22Rv1 (cell line): ENCODE data around the gene TGFB3.

ENCODE experiments used
- ZFX ChIP-seq: fragments of 450-650 bp; IDR thresholded peaks from 2 replicates; pipeline ENCODE4 v1.6.1; 2017; ENCODE audit warnings: antibody characterized with exemption, borderline replicate concordance
- TF ChIP-seq, protein P1 (sequence below): fragments of 450-650 bp; IDR thresholded peaks from 2 replicates; pipeline ENCODE4 v1.5.1; 2017; ENCODE audit warnings: mild to moderate bottlenecking

DNA sequence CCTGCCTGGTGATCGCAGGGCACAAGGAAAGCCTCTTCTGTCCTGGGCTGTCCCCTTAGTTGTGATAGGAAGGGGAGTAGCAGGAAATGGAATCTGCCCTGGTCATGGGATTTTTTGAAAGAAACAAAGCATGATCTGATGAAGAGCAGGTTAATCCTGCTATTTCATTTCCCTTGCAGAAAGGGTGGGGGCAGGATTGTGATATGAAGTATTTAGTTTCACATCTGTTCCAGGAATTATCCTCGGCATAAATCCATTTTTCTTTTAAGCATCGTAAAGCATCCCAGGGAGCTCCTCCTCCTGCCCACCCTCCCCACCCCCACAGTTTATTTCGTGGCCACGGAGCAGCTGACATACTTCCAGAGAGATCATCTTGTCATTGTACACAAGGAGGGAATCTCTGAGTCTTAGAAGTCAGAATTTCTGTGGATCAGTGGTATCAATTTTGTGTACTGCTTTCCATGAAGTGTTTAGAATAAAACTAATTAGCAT lies 53.1 kb downstream of the TGFB3 start:
- TF ChIP-seq, protein P1, sequence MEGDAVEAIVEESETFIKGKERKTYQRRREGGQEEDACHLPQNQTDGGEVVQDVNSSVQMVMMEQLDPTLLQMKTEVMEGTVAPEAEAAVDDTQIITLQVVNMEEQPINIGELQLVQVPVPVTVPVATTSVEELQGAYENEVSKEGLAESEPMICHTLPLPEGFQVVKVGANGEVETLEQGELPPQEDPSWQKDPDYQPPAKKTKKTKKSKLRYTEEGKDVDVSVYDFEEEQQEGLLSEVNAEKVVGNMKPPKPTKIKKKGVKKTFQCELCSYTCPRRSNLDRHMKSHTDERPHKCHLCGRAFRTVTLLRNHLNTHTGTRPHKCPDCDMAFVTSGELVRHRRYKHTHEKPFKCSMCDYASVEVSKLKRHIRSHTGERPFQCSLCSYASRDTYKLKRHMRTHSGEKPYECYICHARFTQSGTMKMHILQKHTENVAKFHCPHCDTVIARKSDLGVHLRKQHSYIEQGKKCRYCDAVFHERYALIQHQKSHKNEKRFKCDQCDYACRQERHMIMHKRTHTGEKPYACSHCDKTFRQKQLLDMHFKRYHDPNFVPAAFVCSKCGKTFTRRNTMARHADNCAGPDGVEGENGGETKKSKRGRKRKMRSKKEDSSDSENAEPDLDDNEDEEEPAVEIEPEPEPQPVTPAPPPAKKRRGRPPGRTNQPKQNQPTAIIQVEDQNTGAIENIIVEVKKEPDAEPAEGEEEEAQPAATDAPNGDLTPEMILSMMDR = no peak
- no peak for TF ChIP-seq ZFX
